Glutamatergic neuron (in vitro differentiated cells): ENCODE results near the gene ZNRF3. TPM values are rescaled to one million over a fixed set of nuclear protein-coding genes. Genes with fewer than 3 reads are reported as not detected.
"Not testable (repeated sequence)": the region's sequence is repeated elsewhere in the genome, so short reads cannot be mapped to it uniquely, and the experiment has no call there.

ENCODE experiments used
- DNase-seq: peaks from one replicate; pipeline ENCODE4 v3.0.0; 2022
- H3K27ac Mint-ChIP-seq: one replicate; pipeline ENCODE4 v1.8.0; 2020; ENCODE audit warnings: mild to moderate bottlenecking, mixed read lengths, inconsistent platforms; ENCODE audit not compliant: unreplicated experiment
- H3K27me3 Mint-ChIP-seq: one replicate; pipeline ENCODE4 v1.8.0; 2020; ENCODE audit warnings: mild to moderate bottlenecking, moderate library complexity, mixed read lengths, inconsistent platforms; ENCODE audit not compliant: unreplicated experiment
- H3K36me3 Mint-ChIP-seq: one replicate; pipeline ENCODE4 v1.8.0; 2020; ENCODE audit warnings: mild to moderate bottlenecking, mixed read lengths, inconsistent platforms; ENCODE audit not compliant: unreplicated experiment
- H3K4me1 Mint-ChIP-seq: one replicate; pipeline ENCODE4 v1.8.0; 2020; ENCODE audit warnings: mild to moderate bottlenecking, low read depth, mixed read lengths, inconsistent platforms; ENCODE audit not compliant: unreplicated experiment
- H3K4me3 Mint-ChIP-seq: one replicate; pipeline ENCODE4 v1.8.0; 2020; ENCODE audit warnings: mild to moderate bottlenecking, mixed read lengths, inconsistent platforms; ENCODE audit not compliant: unreplicated experiment
- H3K9me3 Mint-ChIP-seq: one replicate; pipeline ENCODE4 v1.8.0; 2020; ENCODE audit warnings: mild to moderate bottlenecking, moderate library complexity, mixed read lengths, inconsistent platforms; ENCODE audit not compliant: unreplicated experiment
- CTCF ChIP-seq: fragments of 200-600 bp; sonication (generic); IDR thresholded peaks from one replicate; pipeline ENCODE4 v1.5.0; 2021; ENCODE audit not compliant: partially characterized antibody, unreplicated experiment
- total RNA-seq: library from RNA; stranded (reverse); fragmentation: NEBNext Ultra II Directional; extraction: Animal tissue kit (Norgen Biotek cat#: 25700); gene quantifications from one replicate; pipeline ENCODE4 v1.2.1, GENCODE V29; 2021; ENCODE audit not compliant: unreplicated experiment

Gene ZNRF3
- total RNA-seq, 1 donor from 2014 or later: 8.3 TPM

GRCh38 chr22:29003552-29003951 lies 120.2 kb downstream of the ZNRF3 start:
- Mint-ChIP-seq H3K36me3 (no peaks in the 10 kb centered on the region), H3K27ac (no peak overlapping the region), H3K27me3 (no peaks in the 10 kb centered on the region), H3K9me3 (no peaks in the 10 kb centered on the region), H3K4me1 (peaks cover 13% of the 10 kb centered on the region), H3K4me3 (no peak overlapping the region)
- no peak for DNase-seq
- TF ChIP-seq CTCF: no peak

- TF ChIP-seq CTCF: no peak
- peaks cover 13% of the 10 kb centered on the region for H3K4me1 Mint-ChIP-seq
- peak; percentile 29 for DNase-seq
- H3K9me3 Mint-ChIP-seq: no peaks in the 10 kb centered on the region
- H3K27me3 Mint-ChIP-seq: no peaks in the 10 kb centered on the region
- no peaks in the 10 kb centered on the region for H3K36me3 Mint-ChIP-seq
- H3K4me3 Mint-ChIP-seq: no peak overlapping the region
- H3K27ac Mint-ChIP-seq: peak overlapping the region; percentile 4
These were observed 120.7 kb downstream of the ZNRF3 start for GRCh38 chr22:29003975-29004646.

GRCh38 chr22:29004647-29005371 lies 121.4 kb downstream of the ZNRF3 start:
- H3K9me3 Mint-ChIP-seq: no peaks in the 10 kb centered on the region
- H3K4me3 Mint-ChIP-seq: peak overlapping the region; percentile 77
- TF ChIP-seq CTCF: no peak
- peaks cover 13% of the 10 kb centered on the region for H3K4me1 Mint-ChIP-seq
- peak overlapping the region; percentile 73 for H3K27ac Mint-ChIP-seq
- DNase-seq: peak; percentile 55
- H3K36me3 Mint-ChIP-seq: no peaks in the 10 kb centered on the region
- H3K27me3 Mint-ChIP-seq: no peaks in the 10 kb centered on the region

- not testable (repeated sequence) for H3K27me3 Mint-ChIP-seq, H3K36me3 Mint-ChIP-seq, H3K9me3 Mint-ChIP-seq, H3K27ac Mint-ChIP-seq, DNase-seq, H3K4me3 Mint-ChIP-seq
- H3K4me1 Mint-ChIP-seq: peaks cover 13% of the 10 kb centered on the region
These were observed 122.4 kb downstream of the ZNRF3 start for GRCh38 chr22:29005754-29006153.

GRCh38 chr22:29006346-29006745 lies 123.0 kb downstream of the ZNRF3 start:
- no peak for DNase-seq
- Mint-ChIP-seq H3K36me3 (no peaks in the 10 kb centered on the region), H3K4me3 (no peak overlapping the region), H3K27ac (no peak overlapping the region), H3K27me3 (peaks cover 2% of the 10 kb centered on the region), H3K9me3 (peaks cover 3% of the 10 kb centered on the region), H3K4me1 (peaks cover 13% of the 10 kb centered on the region)
- no peak for TF ChIP-seq CTCF
